ENCODE data around the gene BZW1.
A peak's percentile ranks its signal among the peaks of the same experiment; 100 is the strongest.

The BZW1 gene

DNA sequence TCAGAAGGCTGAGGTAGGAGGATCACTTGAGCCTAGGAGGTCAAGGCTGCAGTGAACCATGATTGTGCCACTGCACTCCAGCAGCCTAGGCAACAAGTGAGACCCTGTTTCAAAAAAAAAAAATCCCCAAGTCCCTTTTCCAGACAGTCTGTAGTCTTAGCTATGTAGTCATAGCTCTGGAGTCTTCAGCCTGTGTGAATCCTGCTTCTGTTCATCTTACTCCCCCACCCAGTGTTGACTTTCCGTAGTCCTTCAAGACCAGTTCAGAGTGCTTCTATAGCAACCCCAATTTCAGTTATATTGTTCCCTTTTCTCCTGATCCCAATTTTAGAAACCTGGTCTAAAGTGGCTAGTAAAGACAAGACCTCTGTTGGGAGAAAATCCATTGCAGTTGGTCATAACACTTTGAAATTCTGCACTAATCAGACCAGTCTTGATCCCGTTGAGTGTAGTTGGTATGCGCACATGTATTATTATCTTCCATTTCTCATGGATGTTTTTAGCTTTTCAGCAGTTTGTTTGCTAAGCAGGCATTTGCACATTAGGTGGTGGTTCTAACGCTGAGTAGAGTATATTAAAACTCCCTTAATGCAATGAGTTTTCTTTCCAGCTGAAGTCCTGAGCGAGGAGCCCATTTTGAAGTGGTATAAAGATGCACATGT, 9.0 kb downstream of the BZW1 start:
- no peak for DNase-seq (ENCODE audit: insufficient read length, low spot score)
- no peak for FAIRE-seq
- TF ChIP-seq SPI1 (IDR thresholded peaks at IDR 0.05; ENCODE audit: low read depth, low read length) (no peak), TAF1 (IDR thresholded peaks at IDR 0.05; ENCODE audit: low read depth, low read length) (no peak), POLR2AphosphoS5 (IDR thresholded peaks at IDR 0.05; ENCODE audit: low read depth, low read length) (peak; percentile 77)

GRCh38 chr2:200821686-200822245, 10.1 kb downstream of the BZW1 start:
- FAIRE-seq (no peak), DNase-seq (ENCODE audit: insufficient read length, low spot score) (no peak)
- TF ChIP-seq POLR2AphosphoS5 (IDR thresholded peaks at IDR 0.05; ENCODE audit: low read depth, low read length) (no peak), TAF1 (IDR thresholded peaks at IDR 0.05; ENCODE audit: low read depth, low read length) (no peak), SPI1 (IDR thresholded peaks at IDR 0.05; ENCODE audit: low read depth, low read length) (no peak), POU2F2 (IDR thresholded peaks at IDR 0.05; ENCODE audit: low read depth, low read length) (no peak), PAX5 (IDR thresholded peaks at IDR 0.05; ENCODE audit: insufficient read depth, low read length, severe bottlenecking) (no peak), POLR2A (IDR thresholded peaks at IDR 0.05; ENCODE audit: low read depth, low read length) (no peak)

- DNase-seq (ENCODE audit: insufficient read length, low spot score) (no peak), FAIRE-seq (no peak)
- no peak; the same call in 1 of the 2 replicates for TF ChIP-seq POLR2A (IDR thresholded peaks at IDR 0.05; ENCODE audit: low read depth, low read length)
- TF ChIP-seq POLR2AphosphoS5 (IDR thresholded peaks at IDR 0.05; ENCODE audit: low read depth, low read length) = no peak
- no peak for TF ChIP-seq PAX5 (IDR thresholded peaks at IDR 0.05; ENCODE audit: insufficient read depth, low read length, severe bottlenecking)
- no peak for TF ChIP-seq SPI1 (IDR thresholded peaks at IDR 0.05; ENCODE audit: low read depth, low read length)
- no peak for TF ChIP-seq POU2F2 (IDR thresholded peaks at IDR 0.05; ENCODE audit: low read depth, low read length)
- no peak for TF ChIP-seq TAF1 (IDR thresholded peaks at IDR 0.05; ENCODE audit: low read depth, low read length)
These were observed 16.4 kb downstream of the BZW1 start for GRCh38 chr2:200828104-200828503.

DNA sequence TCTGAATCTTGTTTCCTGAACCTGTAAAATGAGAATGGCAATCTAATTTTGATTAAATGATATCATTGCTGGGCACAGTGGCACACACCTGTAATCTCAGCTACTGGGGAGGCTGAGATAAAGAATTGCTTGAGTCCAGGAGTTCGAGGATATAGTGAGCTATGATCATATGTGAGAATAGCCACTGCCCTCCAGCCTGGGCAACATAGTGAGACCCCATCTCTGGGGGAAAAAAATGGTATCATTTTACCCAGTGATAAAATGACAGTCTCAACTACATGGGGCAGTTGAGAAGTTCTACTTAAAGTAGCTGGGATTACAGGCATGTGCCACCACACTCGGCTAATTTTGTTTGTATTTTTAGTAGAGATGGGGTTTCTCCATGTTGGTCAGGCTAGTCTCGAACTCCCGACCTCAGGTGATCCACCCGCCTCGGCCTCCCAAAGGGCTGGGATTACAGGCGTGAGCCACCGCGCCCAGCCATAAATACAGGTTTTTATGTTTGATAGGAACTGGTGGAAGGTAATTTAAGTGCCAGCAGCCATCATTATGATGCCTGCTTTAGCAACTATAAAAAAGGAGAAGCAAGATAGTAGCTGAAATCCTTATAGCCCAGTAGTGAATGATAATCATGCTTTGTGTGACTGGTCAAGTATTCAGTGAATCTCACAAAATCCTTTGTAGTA, 17.0 kb downstream of the BZW1 start:
- TF ChIP-seq PAX5 (IDR thresholded peaks at IDR 0.05; ENCODE audit: insufficient read depth, low read length, severe bottlenecking) = no peak
- 0 out of 2 replicates have a peak, but pooled peaks have one; percentile 27 for TF ChIP-seq POLR2A (IDR thresholded peaks at IDR 0.05; ENCODE audit: low read depth, low read length)
- DNase-seq (ENCODE audit: insufficient read length, low spot score) (no peak), FAIRE-seq (no peak)

DNA sequence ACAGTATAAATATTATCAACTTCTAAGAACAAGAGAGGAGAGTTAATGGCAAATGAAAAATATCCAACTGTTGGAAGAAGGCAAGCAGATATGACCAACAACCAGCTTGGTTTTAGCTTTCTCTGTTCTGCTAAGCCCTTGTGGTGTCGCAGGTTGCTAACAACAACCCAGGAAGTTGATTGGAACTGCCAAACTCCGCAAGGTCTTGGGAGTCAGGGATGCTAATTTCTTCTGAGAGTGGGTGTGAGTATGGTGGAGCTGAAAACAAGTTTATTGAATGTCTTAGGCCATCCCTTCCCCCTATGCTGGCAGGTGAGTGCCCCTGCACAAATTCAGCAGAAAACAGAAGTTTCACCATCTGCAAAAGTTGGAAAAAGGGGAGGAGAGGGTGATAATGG, 17.5 kb downstream of the BZW1 start:
- TF ChIP-seq POLR2AphosphoS5 (IDR thresholded peaks at IDR 0.05; ENCODE audit: low read depth, low read length) (no peak), SPI1 (IDR thresholded peaks at IDR 0.05; ENCODE audit: low read depth, low read length) (no peak), TAF1 (IDR thresholded peaks at IDR 0.05; ENCODE audit: low read depth, low read length) (no peak), POU2F2 (IDR thresholded peaks at IDR 0.05; ENCODE audit: low read depth, low read length) (no peak), PAX5 (IDR thresholded peaks at IDR 0.05; ENCODE audit: insufficient read depth, low read length, severe bottlenecking) (no peak), POLR2A (IDR thresholded peaks at IDR 0.05; ENCODE audit: low read depth, low read length) (no peak)
- FAIRE-seq (no peak), DNase-seq (ENCODE audit: insufficient read length, low spot score) (no peak)

- no peak for FAIRE-seq
These were observed 23.0 kb downstream of the BZW1 start for GRCh38 chr2:200834701-200835100.

DNA sequence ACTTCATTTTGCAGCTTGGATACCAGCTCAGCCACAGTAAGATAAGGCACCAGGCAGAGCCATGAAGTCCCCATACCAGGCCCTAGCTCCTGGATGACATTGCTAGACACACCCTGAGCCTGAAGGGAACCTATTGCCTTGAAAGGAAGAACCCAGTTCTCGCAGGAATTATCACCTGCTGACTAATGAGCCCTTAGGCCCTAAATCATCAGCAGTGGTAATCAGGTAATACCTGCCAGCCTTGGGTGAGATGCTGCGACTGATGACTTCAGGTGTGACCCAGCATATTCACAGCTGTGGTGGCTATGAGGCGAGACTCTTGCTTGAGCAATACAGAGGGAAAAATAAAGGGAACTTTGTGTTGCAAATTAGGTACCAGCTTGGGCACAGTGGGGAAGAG, 27.8 kb downstream of the BZW1 start:
- TF ChIP-seq PAX5 (IDR thresholded peaks at IDR 0.05; ENCODE audit: insufficient read depth, low read length, severe bottlenecking) (no peak), POU2F2 (IDR thresholded peaks at IDR 0.05; ENCODE audit: low read depth, low read length) (no peak), POLR2A (IDR thresholded peaks at IDR 0.05; ENCODE audit: low read depth, low read length) (no peak), SPI1 (IDR thresholded peaks at IDR 0.05; ENCODE audit: low read depth, low read length) (no peak), TAF1 (IDR thresholded peaks at IDR 0.05; ENCODE audit: low read depth, low read length) (no peak), POLR2AphosphoS5 (IDR thresholded peaks at IDR 0.05; ENCODE audit: low read depth, low read length) (no peak)
- no peak for FAIRE-seq
- no peak for DNase-seq (ENCODE audit: insufficient read length, low spot score)

More at GRCh38 chr2:200834701-200835100, 23.0 kb downstream of the BZW1 start:
- no peak for DNase-seq (ENCODE audit: insufficient read length, low spot score)
- TF ChIP-seq TAF1 (IDR thresholded peaks at IDR 0.05; ENCODE audit: low read depth, low read length) (no peak), POLR2A (IDR thresholded peaks at IDR 0.05; ENCODE audit: low read depth, low read length) (no peak), SPI1 (IDR thresholded peaks at IDR 0.05; ENCODE audit: low read depth, low read length) (no peak), PAX5 (IDR thresholded peaks at IDR 0.05; ENCODE audit: insufficient read depth, low read length, severe bottlenecking) (no peak), POU2F2 (IDR thresholded peaks at IDR 0.05; ENCODE audit: low read depth, low read length) (no peak), POLR2AphosphoS5 (IDR thresholded peaks at IDR 0.05; ENCODE audit: low read depth, low read length) (no peak)

DNA sequence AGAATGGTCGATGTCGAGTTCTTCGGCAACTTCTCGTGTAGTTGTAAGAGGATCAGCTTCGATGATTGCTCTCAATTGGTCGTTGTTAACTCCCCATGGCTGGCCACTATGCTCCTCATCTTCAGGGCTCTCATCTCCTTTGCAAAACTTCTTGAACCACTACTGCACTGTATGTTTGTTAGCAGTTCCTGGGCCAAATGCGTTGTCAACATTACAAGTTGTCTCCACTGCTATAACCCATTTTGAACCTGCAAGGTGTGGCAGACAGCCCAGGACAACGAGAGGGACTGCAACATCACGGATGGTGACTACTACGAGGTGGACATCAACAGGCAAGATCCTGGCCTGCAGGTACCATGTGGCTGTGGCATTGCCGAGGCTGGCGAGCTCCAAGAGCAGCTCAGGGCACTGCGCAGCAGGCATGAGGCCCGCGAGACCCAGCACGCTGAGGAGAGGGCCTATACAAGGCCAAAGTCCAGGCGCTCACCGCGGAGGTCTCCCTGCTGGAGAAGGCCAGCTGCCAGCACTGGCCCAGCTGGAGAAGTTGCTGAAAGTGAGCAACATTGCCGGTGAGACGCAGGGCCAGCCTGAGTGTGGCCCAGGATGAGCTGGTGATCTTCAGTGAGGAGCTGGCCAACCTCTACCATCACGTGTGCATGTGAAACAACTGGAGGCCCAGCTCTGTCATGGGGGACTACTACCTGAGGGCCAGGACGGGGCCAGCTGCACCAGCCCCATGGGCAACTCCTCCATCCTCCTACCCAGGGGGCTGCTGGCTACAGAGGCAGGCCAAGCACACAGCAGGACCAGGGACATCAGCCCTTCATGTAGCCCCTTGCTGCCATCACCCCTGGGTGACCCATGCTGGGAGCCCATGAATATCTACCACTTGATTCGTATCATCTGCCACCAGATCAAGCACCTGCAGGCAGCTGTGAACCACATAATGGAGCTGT, 32.6 kb downstream of the BZW1 start:
- TF ChIP-seq POLR2AphosphoS5 (IDR thresholded peaks at IDR 0.05; ENCODE audit: low read depth, low read length) (no peak), POU2F2 (IDR thresholded peaks at IDR 0.05; ENCODE audit: low read depth, low read length) (no peak), POLR2A (IDR thresholded peaks at IDR 0.05; ENCODE audit: low read depth, low read length) (no peak), TAF1 (IDR thresholded peaks at IDR 0.05; ENCODE audit: low read depth, low read length) (no peak)
- DNase-seq (ENCODE audit: insufficient read length, low spot score) (no peak), FAIRE-seq (no peak)

DNA sequence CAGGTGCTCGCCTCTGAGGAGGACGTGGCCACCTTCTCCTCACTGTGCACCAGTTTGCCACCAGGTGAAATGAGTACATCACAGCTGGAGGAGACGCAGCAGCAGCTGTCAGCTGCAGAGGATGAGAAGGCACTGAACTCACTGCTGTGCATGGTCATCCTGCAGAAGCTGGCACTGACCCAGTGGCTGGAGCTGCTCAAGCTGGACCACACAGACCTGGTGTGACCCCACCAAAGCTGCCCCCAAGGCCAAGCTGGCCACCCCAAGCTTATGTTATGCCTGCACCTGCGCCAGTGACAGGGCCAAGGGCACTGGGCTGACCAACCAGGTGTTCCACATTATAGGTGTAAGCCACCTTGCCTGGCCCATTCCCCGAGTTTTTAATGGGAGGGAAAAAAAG, 33.5 kb downstream of the BZW1 start:
- FAIRE-seq (no peak), DNase-seq (ENCODE audit: insufficient read length, low spot score) (no peak)
- TF ChIP-seq POLR2AphosphoS5 (IDR thresholded peaks at IDR 0.05; ENCODE audit: low read depth, low read length) = no peak
- TF ChIP-seq POU2F2 (IDR thresholded peaks at IDR 0.05; ENCODE audit: low read depth, low read length) = no peak
- TF ChIP-seq SPI1 (IDR thresholded peaks at IDR 0.05; ENCODE audit: low read depth, low read length) = no peak
- TF ChIP-seq TAF1 (IDR thresholded peaks at IDR 0.05; ENCODE audit: low read depth, low read length) = no peak
- TF ChIP-seq PAX5 (IDR thresholded peaks at IDR 0.05; ENCODE audit: insufficient read depth, low read length, severe bottlenecking) = no peak
- no peak for TF ChIP-seq POLR2A (IDR thresholded peaks at IDR 0.05; ENCODE audit: low read depth, low read length)

All from GM12891 (cell line).